OCI-LY1 (cell line): ENCODE data around the gene PURA.

Experiments used
- H2AFZ ChIP-seq: fragments of 200-600 bp; sonication (generic), shearing (Covaris generic); 2 replicates; pipeline ENCODE4 v1.6.0; 2014; ENCODE audit warnings: antibody characterized with exemption, mild to moderate bottlenecking, low read length
- H3F3A ChIP-seq: fragments of 200-600 bp; sonication (generic), shearing (Covaris generic); 2 replicates; pipeline ENCODE4 v1.6.0; 2014; ENCODE audit warnings: mild to moderate bottlenecking, antibody characterized with exemption, low read length, moderate library complexity; ENCODE audit not compliant: insufficient read depth
- H3K27ac ChIP-seq: fragments of 200-600 bp; sonication (generic); 2 replicates; pipeline ENCODE4 v1.5.1; 2014; ENCODE audit warnings: low read length, mixed run types, mild to moderate bottlenecking, low read depth; ENCODE audit not compliant: poor library complexity, severe bottlenecking
- H3K27me3 ChIP-seq: fragments of 200-600 bp; sonication (generic); 2 replicates; pipeline ENCODE4 v1.6.0; 2014; ENCODE audit warnings: antibody characterized with exemption, mild to moderate bottlenecking, low read length, moderate library complexity; ENCODE audit not compliant: insufficient read depth
- H3K36me3 ChIP-seq: fragments of 200-600 bp; sonication (generic); 2 replicates; pipeline ENCODE4 v1.6.1; 2014; ENCODE audit warnings: mild to moderate bottlenecking, antibody characterized with exemption, low read length, moderate library complexity, mixed read lengths; ENCODE audit not compliant: insufficient read depth
- H3K4me1 ChIP-seq: fragments of 200-600 bp; sonication (generic); 2 replicates; pipeline ENCODE4 v1.5.1; 2014; ENCODE audit warnings: mild to moderate bottlenecking, low read length, moderate library complexity; ENCODE audit not compliant: insufficient read depth, severe bottlenecking
- H3K4me2 ChIP-seq: fragments of 200-600 bp; sonication (generic), shearing (Covaris generic); 2 replicates; pipeline ENCODE4 v1.6.1; 2014; ENCODE audit warnings: low read length
- H3K4me3 ChIP-seq: fragments of 200-600 bp; sonication (generic); 2 replicates; pipeline ENCODE4 v1.5.1; 2014; ENCODE audit warnings: low read length, low read depth, mild to moderate bottlenecking, mixed read lengths; ENCODE audit not compliant: poor library complexity, severe bottlenecking
- H3K79me2 ChIP-seq: fragments of 200-600 bp; shearing (Covaris generic); 2 replicates; pipeline ENCODE4 v1.6.1; 2016; ENCODE audit warnings: mixed run types, low read length, mixed read lengths; ENCODE audit not compliant: insufficient read depth
- H3K9ac ChIP-seq: fragments of 200-600 bp; sonication (generic), shearing (Covaris generic); 2 replicates; pipeline ENCODE4 v1.6.1; 2014; ENCODE audit warnings: mild to moderate bottlenecking, low read length, mixed read lengths
- H3K9me2 ChIP-seq: fragments of 200-600 bp; sonication (generic), shearing (Covaris generic); 2 replicates; pipeline ENCODE4 v1.6.1; 2014; ENCODE audit warnings: low read depth, mild to moderate bottlenecking, low read length, mixed read lengths
- H3K9me3 ChIP-seq: fragments of 200-600 bp; shearing (Covaris generic); 2 replicates; pipeline ENCODE4 v1.6.1; 2014; ENCODE audit warnings: low read length, mixed read lengths
- H4K20me1 ChIP-seq: fragments of 200-600 bp; sonication (generic), shearing (Covaris generic); 2 replicates; pipeline ENCODE4 v1.6.0; 2016; ENCODE audit warnings: mild to moderate bottlenecking, low read length; ENCODE audit not compliant: insufficient read depth
- EZH2 ChIP-seq: fragments of 200-600 bp; sonication (generic), shearing (Covaris generic); IDR thresholded peaks from 2 replicates; pipeline ENCODE4 v1.8.0; 2017; ENCODE audit warnings: borderline replicate concordance, mixed run types, mild to moderate bottlenecking, antibody characterized with exemption, low read length, moderate library complexity, mixed read lengths
- TF ChIP-seq, protein P1 (sequence below): fragments of 200-600 bp; sonication (generic), shearing (Covaris generic); IDR thresholded peaks from 2 replicates; pipeline ENCODE4 v1.5.1; 2017; ENCODE audit warnings: mild to moderate bottlenecking, antibody characterized with exemption, low read length, moderate library complexity, mixed read lengths

The PURA gene

DNA sequence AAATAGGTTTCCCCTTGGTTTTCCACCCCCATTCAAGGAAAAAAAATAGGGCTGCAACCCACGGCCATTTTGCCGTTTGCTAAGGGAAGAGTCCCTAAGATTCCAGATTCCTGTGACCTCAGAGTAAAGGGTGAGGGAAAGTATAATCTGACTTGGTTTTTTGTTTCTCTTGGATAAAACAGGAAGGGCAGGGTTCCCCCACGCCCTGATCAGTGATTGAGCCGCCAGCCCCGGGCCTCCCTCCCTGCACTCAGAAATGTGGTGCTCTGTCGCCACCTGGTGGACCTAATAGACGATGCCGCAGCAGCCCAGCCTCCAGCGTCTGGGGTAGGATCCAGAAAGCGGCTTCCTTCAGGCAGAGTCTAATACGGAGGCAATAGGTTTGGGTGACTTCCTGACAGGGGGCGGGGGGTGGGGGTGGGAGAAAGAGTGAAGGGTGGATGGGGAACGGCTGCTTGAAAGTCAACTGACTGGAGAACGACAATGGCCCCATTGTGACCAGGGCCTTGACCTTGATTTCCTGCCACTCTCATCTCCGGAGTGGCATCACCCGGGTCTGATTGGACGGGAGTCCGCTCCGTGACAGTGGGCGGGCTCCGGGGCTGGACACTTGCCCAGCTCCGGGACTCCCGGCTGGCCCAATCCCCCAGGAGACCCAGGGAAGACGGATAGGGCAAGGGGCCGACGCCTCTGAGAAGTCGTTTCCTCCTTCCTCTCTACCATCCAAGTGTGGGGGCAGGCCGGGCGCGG is 43.3 kb downstream of the PURA start:
- Histone ChIP-seq H3K9me2 (no peaks in the 10 kb centered on the region), H3K27me3 (no peaks in the 10 kb centered on the region), H3K4me2 (peak overlapping the region; percentile 25; the same call in 1 of the 2 replicates), H3K79me2 (no peaks in the 10 kb centered on the region), H3F3A (no peaks in the 10 kb centered on the region), H3K4me1 (peaks cover 4% of the 10 kb centered on the region), H3K9me3 (no peaks in the 10 kb centered on the region), H3K36me3 (no peaks in the 10 kb centered on the region), H2AFZ (no peak overlapping the region), H3K4me3 (no peak overlapping the region), H4K20me1 (no peaks in the 10 kb centered on the region), H3K27ac (no peak overlapping the region), H3K9ac (no peak overlapping the region)
- TF ChIP-seq EZH2 = no peak
- TF ChIP-seq, protein P1, sequence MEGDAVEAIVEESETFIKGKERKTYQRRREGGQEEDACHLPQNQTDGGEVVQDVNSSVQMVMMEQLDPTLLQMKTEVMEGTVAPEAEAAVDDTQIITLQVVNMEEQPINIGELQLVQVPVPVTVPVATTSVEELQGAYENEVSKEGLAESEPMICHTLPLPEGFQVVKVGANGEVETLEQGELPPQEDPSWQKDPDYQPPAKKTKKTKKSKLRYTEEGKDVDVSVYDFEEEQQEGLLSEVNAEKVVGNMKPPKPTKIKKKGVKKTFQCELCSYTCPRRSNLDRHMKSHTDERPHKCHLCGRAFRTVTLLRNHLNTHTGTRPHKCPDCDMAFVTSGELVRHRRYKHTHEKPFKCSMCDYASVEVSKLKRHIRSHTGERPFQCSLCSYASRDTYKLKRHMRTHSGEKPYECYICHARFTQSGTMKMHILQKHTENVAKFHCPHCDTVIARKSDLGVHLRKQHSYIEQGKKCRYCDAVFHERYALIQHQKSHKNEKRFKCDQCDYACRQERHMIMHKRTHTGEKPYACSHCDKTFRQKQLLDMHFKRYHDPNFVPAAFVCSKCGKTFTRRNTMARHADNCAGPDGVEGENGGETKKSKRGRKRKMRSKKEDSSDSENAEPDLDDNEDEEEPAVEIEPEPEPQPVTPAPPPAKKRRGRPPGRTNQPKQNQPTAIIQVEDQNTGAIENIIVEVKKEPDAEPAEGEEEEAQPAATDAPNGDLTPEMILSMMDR = peak; percentile 92

DNA sequence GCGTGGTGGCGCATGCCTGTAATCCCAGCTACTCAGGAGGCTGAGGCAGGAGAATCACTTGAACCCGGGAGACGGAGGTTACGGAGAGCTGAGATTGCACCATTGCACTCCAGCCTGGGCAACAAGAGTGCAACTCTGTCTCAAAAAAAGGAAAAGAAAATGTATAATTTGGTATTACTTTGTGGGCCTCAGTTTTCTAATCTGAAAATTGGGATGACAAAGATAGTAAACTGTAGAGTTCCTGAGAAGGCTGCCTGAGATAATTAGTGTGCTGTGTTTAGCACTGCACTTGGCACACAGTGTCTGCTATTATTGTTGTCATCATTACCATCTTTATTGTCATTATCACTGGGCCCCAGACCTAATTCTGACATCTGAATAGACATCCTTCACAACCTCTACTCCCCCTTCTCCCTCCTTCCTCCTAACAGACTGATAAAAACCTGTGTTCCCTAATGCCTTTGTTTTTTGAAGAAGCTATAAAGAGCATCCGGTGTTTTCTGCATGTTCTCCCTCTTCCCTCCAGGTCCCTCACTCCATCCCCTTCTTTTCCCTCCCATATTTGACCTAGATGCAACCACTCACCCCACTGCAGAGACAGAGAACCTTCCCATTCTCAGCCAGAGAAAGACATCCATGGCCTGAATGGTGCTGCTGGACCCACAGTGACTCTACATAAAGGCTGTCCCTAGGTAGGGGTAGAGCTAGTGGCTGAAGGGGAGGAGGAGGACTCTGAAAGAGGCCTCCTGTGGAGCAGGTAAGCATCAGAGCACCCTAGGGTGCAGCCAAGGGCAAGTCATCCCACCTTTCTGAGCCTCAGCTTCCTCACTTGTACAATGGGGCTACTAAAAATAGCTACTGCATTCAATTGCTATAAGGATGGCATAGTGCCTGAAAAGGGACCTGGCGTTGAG is 45.4 kb downstream of the PURA start:
- no peaks in the 10 kb centered on the region for H3K79me2 ChIP-seq

DNA sequence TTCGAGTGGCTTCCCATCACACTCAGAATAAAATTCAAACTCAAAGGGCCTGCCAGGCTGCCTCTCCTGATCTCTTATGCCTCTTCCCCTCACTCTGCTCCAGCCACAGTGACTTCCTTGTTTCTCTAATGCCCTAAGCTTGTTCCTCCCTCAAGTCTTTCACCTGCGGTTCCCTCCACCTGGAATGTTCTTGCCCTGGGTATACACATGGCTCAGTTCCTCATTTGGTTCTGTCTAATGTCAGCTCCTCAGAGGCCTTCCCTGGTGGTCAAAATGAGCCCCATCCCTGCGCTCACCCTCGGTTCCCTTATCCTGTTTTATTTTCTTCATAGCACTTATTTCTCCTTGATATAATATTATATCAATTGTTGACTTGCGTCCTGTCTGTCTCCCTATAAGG is 48.4 kb downstream of the PURA start:
- Histone ChIP-seq H3K4me2 (no peak overlapping the region), H3F3A (no peaks in the 10 kb centered on the region), H4K20me1 (no peaks in the 10 kb centered on the region), H3K27ac (no peak overlapping the region), H3K9me3 (no peaks in the 10 kb centered on the region), H3K27me3 (peaks cover 6% of the 10 kb centered on the region; the same call in 1 of the 2 replicates), H3K36me3 (no peaks in the 10 kb centered on the region), H3K79me2 (no peaks in the 10 kb centered on the region), H3K4me1 (no peaks in the 10 kb centered on the region), H3K9me2 (no peaks in the 10 kb centered on the region), H3K4me3 (no peak overlapping the region), H2AFZ (no peak overlapping the region), H3K9ac (no peak overlapping the region)
- TF ChIP-seq EZH2 = no peak
- TF ChIP-seq, protein P1 = no peak

More for the DNA sequence above, 45.4 kb downstream of the PURA start:
- Histone ChIP-seq H3K4me1 (peaks cover 4% of the 10 kb centered on the region), H4K20me1 (no peaks in the 10 kb centered on the region), H2AFZ (no peak overlapping the region), H3K9me2 (no peaks in the 10 kb centered on the region), H3K4me2 (no peak overlapping the region), H3K36me3 (no peaks in the 10 kb centered on the region), H3K9ac (no peak overlapping the region), H3F3A (no peaks in the 10 kb centered on the region), H3K27ac (no peak overlapping the region), H3K4me3 (no peak overlapping the region), H3K9me3 (no peaks in the 10 kb centered on the region), H3K27me3 (peaks cover 6% of the 10 kb centered on the region; the same call in 1 of the 2 replicates)
- no peak for TF ChIP-seq EZH2
- TF ChIP-seq, protein P1 = no peak
